NT2/D1 (cell line): ENCODE data around the gene TSEN34.

Experiments used
- YY1 ChIP-seq: IDR thresholded peaks from 2 replicates; pipeline ENCODE4 v1.6.1; 2011; ENCODE audit not compliant: insufficient read length, insufficient read depth
- ZNF274 ChIP-seq: IDR thresholded peaks from 2 replicates; pipeline ENCODE4 v1.6.1; 2011; ENCODE audit warnings: mild to moderate bottlenecking, low read depth, low read length

DNA sequence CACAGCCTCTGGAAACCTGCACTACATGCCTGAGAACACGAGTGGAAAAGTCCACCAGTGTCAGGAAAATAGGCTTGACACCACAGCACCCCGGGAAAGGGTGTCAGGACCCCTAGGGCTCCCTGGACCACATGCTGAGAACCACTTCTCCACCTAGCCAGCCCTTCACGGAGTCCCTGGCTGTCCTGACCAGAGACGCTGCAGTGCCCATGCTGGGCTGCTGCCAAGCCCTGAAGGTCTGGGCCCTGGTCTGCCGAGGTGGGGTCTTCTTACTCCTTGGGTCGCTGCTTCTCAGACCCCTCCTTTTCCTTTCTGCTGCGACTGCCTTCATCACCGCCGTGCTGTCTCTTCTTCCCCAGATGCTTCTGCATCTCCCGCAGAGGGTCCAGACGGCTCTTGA lies 34.6 kb upstream of the TSEN34 start:
- TF ChIP-seq YY1 (no peak), ZNF274 (no peak)
